ENCODE data around the gene RPL37A.

The RPL37A gene

DNA sequence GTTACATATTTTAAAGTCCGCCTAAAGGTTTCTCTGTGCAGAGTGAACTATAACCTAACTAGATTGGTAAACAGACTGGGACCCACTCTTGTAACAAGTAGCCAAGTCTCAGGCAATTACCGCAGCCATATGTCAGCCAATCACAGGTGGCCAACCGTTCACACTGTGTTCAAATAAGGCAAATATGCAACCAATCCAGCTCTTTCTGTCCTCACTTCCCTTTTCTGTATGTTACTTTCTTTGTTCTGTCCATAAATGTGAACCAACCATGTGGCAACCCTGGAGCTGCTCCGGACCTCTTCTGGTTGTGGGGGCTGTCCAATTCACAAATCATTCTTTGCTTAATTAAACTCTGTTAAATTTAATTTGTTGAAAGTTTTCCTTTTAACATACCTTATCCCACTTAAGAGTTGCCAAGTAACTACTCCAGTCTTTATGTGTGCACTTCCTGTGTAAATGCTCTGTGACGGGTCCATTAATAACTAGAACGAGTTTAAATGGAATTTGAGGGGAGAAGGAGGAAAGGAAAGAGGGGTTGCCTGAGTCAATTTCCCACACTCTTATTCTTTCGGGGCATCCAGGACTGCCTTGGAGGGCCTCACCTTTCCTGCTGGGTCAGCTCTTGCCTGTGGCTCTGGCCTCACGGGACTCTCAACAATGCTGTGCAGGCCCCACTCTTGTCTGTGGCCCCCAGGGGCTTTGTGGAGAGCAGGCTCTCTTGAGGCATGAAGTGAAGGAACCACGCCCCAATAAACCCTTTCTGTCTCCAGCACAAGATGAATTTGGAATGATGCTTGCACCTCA, 6.6 kb upstream of the RPL37A start:
- no peak for DNase-seq

DNA sequence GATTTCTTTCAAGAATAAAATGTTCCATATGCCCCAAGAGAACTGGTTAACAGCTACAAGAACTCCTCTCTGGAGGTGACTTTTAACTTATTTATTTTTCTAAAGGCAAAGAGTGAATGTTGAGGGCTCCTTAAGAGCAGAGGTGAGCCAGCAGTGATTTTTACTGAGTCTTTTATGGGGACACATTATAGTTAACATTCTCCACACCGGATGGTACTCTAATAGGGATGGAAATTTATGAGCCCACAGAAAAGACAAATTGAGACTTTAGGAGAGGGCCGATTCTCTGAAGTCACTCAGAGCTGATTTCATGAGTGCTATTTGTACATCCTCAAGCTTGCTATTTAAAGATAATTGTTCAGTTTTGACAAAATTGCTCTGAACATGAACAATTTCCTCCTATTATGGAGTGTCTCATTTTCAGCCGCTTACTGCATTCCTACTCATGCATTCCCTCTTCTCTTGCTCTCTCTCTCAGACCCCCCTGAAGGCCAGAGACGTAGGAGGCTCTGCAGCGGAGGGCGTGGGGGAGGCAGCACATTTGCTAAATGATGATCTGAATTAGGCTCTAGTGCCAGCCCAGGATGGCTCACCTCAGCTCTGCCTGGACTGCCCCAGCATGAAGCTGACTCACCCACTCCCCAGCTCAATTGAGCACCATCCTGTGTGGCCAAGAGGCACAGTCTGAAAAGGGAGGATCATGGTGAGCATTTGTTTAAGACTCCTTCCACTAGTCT, 5.9 kb upstream of the RPL37A start:
- no peak for DNase-seq

DNA sequence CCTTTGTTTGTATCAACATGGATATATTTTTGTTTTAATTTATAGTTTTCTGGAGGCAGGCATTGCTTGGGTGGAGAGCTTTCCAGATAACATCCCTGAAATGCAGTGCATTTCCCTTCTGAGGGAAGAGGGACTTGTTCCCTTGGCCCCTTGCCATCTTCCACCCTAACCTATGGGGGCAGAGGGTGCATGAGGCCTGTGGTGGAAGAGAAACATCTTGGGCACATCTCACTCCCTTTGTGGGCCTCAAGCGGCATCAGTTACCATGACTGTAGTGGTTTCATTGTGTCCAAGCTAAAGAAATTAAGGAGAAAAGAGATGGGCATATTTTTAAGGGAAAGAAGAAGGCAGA, 5.3 kb upstream of the RPL37A start:
- no peak for DNase-seq

DNA sequence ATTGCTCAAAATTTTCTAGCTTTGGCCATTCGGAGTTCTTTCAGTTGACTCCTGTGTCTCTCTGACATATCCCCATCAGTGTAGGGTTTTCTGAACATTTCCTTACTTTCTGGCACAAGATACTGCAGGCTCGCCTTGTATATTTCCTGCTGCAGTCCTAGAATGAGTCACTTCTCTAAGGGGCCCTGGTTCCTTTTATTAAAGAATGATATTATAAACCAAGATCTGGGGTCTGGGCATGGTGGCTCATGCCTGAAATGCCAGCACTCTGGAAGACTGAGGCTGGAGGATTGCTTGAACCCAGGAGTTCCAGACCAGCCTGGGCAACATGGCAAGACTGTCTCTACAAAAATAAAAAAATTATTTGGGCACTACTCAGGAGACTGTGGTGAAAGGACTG, 3.0 kb upstream of the RPL37A start:
- DNase-seq = no peak

DNA sequence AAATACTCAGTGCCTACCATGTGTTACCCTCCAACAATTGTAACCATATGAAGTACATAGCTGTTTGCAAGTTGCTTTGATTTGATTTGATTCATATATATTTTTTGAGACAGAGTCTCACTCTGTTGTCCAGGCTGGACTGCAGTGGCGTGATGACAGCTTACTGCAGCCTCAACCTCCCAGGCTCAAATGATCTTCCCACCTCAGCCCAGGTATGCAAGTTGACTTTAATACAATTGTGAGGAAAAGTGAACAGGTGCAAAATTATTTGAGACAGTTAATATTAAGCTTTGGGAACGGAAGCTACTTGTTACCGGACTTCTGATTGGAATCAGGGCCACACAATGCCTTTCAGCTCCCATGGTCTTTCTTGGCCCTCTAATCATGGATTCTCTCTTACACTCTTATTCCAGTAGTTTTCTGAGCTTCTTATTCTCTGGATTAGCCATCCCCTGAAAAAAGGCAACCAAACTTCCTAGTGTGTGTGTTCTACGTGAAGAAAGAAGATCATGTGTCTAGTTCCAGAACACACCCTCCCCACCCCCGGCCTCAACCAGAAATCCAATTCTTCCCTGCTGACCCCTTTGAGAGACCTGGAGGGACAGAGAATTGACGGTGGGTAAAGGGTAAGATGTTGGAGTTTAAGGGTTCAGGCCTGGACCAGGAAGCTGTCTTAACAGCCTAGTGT, 1.1 kb upstream of the RPL37A start:
- no peak for DNase-seq

DNA sequence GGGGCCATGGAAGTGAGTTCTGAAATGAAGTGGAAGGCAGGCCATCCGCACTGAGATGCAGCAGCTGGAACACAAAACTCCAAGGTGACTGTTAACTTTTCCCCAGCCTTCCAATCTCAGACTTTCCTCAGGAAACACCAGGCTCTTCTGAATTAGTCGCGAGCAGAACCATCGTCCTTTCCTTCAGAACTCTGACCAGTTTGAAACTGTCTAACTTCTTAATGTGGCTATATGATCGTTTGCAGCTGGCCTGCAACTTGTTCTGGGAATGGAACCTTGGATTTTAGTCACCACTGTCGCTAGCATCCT, 620 bp upstream of the RPL37A start:
- no peak for DNase-seq

DNA sequence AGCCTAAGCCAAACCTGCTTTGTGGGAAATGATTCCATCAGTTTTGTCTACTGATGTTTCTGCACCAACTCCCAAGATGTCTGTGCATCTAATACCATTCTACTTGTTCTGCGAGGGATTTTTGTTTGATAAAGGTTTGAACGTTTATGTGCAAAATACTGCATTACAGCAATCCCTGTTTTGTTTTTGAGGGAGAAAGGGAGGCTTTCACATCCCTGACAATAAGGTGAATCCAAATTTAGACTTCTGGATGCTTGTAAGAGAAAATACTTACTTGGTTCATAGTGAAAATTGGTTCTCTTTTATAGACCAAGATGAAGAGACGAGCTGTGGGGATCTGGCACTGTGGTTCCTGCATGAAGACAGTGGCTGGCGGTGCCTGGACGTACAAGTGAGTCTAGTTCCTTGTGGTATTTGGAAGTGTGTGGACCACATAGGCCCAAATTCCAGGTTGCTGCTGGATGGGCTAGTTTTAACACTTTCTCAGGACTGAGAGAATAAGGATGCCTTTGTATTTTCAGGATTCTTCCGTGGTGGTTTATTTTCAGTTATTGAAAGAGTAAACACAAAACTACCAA, 1.1 kb downstream of the RPL37A start:
- no peak for DNase-seq

DNA sequence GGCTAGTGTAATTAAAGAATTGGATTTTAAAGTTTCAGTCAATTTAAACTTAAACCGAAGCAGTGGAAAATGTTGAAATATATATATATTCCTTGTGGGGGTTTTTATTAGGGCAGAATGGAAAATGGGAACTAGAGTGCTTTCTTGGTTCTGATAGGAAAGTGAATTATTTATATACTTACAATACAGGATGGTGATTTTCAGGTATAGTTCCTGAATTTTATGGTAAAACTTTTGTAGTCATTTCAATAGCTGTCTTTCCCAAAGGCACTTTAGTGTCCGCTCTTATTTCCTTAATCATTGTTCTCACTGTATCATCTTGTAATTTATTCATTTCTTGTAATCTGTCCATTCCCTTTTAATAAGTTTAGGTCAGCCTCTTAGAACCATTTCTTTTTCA, 1.9 kb downstream of the RPL37A start:
- no peak for DNase-seq

DNA sequence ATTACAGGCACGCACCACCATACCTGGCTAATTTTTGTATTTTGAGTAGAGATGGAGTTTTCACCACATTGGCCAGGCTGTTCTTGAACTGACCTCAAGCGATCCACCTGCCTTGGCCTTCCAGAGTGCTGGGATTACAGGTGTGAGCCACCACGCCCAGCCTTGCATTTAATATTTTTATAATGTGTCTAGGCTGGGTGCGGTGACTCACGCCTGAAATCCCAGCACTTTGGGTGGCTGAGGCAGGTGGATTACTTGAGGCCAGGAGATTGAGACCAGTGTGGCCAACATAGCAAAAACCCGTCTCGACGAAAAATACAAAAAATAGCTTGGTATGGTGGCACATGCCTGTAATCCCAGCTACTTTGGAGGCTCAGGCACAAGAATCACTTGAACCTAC, 3.2 kb downstream of the RPL37A start:
- no peak for DNase-seq

DNA sequence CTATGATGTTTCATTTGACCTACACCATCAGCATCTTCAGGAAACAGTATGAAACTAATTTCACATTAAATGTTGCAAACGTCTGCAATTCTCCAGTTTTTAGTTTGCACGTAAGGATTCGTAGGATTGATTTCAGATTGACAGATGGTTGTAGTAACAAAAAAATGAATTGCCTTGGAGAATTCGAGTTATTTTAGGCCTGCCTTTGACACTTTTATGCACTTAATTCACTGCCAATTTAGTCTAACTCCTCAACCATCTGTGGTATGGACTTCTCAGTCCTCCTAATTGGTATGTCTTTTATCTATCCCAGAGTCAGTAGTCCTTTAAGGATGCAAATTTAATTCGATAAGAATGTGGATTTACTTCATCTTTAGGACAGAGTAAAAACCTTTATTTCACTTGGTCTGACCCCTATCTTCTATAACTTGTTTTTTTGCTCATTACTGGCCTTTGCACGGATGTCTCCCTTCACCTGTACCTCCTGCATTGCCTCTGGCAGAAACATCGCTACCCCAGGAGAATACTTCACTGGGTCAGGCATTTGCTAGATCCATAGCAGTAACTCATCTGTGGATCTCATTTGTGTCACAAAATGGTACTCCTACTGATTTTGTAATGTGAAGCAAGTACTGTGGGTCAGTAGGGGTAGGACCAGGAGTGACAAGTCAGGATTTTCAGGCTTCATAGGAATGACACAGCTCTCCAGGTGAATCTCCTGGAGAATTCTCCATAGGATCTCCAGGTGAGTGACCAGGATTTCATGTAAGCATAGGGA, 3.9 kb downstream of the RPL37A start:
- DNase-seq = no peak

DNA sequence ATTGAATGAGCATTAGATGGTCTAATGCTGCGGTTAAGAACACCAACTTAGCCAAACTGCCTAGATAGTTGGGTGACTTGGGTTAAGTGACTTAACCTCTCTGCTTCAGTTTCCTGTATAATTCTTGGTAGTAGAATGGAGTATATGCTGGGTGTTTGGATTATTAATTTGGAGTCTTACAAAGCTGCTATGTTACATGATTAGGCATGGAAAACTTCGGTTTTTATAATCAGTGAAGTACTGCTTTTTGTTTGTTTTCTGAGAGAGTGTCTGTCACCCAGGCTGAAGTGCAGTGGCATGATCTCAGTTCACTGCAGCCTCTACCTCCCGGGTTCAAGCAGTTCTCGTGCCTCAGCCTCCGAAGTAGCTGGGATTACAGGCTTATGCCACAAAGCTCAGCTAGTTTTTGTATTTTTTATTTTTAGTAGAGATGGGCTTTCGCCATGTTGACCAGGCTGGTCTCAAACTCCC, 4.5 kb downstream of the RPL37A start:
- no peak for DNase-seq

DNA sequence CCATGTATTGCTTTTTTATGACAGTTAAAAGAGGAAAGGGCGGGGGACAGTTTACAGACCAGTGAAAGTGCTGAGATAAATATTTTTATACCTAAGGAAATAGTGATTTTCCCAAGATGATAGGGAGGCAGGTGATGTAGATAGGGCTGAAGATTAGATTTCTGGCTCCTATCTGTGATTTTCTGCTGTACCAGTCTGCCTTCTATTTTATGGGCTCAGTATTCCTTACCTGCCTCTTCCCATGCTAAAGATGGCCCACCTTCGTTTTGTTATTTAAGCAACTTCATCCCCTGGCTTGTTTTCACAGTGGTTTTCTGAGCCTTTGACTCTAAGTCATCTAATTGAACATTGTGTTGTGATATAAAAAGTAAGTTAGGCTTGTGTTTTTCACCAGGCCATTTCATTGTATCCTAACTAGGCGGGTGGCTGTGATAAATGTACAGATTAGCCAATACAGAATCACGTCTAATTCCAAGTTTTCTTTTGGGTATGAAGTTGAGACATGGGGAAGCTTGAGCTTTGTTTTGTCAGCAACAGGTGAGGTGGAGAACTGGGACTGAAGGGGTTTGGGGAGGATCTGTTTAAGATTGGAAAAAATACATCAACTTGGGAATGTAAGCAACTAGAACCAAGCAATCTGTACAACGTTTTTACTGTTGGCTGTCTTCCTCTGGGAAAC, 5.2 kb downstream of the RPL37A start:
- DNase-seq = no peak

DNA sequence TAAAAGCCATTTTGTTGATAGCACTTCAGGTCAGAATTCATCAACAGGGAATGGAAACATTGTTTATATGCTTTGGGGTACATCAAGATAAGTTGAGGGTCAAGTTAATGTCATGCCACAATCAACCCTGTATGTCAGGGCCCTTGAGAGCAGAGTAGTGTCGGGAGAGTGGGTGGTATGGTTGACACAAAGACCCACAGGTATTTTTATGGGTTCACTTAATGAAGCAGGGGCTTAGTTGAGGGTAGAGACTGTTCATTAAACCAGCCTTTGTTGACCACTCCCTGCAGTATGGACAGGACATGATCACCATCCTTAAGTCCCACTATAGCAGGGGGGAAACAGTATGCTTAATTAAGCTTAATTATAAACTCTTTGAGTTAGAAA, 5.7 kb downstream of the RPL37A start:
- DNase-seq = no peak

DNA sequence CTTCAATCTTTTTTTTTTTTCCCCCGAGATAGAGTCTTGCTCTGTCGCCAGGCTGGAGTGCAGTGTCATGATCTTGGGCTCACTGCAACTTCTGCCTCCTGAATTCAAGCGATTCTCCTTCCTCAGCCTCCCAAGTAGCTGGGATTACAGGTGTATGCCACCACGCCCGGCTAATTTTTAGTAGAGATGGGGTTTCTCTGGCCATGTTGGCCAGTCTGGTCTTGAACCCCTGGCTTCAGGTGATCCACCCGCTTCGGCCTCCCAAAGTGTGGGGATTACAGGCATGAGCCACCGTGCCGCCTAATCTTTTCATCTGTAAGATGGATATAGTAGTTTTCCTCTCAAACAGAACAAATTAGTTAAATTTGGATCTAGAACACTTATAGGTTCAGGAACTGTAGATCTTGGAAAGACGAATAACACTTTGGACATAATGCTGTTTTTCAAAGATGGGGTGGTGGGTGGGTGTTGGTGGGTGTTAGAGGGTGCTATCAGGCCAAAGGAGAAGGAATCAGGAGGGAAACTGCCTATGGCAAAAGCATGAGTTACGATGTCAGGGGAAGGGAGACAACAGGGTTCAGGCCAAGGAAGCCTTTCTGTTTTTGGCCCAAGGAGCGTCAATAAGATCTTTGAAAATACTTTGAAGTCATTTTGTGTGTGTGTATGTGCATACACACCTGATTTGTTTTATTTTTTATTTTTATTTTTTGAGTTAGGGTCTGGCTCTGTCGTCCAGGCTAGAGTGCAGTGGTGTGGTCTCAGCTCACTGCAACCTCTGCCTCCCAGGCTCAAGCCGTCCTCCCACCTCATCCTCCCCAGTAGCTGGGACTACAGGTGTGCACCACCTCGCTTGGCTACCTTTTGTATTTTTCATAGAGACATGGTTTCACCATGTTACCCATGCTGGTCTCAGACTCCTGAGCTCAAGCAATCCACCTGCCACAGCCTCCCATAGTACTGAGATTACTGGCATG, 6.8 kb downstream of the RPL37A start:
- no peak for DNase-seq

DNA sequence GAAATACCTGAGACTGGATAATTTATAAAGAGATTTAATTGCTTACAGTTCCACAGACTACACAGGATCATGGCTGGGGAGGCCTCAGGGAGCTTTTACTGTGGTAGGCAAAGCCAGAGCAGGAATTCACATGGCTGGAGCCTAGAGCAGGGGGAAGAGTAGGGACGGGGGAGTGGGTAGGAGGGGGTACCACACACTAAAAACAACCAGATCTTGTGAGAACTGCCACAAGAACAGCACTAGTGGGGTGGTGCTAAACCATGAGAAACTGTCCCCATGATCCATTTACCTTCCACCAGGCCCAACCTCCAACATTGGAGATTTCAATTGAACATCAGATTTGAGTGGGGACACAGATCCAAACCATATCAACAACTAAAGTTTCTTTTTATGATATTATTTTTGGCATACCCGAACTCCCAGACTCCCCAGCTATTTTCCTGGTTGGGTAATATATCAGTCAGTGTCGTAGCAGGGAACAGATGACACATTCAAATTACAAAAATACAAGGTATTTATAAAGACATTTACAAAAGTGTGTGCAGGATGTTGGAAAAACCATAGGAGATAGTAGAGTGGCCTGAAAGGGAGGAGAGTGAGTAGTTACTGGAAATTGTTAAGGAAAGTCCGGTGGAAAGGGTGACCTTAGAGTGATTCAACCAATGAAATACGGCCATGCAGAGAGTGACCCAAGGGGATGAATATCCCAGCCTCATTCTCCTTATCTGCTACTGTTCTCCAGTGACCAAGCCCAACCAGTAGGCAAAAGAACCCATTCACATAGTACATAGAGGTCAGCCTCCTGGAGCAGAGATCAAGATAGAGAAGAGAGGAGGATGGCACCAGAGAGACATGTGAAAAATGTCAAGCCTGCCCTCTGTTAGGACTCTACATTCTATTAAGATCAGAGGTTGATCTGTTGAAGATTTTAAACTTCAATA, 8.8 kb downstream of the RPL37A start:
- DNase-seq = no peak

DNA sequence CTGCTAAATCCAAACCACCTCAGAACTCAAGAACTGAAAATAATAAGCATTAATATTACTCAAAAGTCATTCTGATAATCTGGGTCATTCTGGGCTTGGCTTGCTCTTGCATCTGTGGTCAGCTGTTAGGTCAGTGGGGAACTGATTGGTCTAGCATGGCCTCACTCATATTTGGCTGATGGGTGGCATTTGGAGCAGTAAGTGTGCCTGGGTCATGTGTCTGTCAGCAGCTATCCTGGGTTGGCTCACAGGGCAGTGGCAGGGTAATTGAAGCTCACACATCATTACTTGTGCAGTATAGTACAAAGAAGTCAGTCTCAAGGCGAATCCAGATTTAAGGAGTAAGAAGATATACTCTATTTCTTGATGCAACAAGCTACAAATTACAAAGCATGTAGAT, 9.6 kb downstream of the RPL37A start:
- no peak for DNase-seq

DNA sequence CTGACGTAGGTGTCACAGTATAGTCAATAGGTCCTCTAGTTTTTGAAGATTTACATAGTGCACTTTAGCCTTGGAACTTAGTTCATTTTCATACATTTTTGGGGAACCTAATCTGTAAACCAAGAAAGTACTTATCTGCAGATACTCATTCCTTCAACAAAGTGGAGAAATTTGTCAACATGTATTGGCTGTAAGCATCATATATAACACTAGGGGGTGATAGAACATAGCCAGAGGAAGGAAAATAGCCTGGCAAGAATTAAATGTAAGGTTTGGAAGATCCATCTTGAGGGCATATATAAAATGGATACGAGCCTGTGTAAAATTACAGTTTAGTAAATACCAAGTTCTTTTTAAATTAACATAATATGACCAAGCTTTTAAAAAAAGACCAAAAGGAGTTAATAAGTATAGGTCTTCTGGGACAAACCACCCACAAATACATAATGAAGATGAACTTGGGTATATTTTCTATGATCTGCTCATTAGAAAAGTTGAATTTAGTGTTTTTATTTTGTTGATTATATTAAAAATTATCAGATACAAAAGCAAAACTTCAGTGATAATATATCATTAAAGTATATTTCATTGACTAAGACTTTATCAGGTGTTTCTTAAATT, 18.2 kb downstream of the RPL37A start:
- peak; percentile 76 for DNase-seq

DNA sequence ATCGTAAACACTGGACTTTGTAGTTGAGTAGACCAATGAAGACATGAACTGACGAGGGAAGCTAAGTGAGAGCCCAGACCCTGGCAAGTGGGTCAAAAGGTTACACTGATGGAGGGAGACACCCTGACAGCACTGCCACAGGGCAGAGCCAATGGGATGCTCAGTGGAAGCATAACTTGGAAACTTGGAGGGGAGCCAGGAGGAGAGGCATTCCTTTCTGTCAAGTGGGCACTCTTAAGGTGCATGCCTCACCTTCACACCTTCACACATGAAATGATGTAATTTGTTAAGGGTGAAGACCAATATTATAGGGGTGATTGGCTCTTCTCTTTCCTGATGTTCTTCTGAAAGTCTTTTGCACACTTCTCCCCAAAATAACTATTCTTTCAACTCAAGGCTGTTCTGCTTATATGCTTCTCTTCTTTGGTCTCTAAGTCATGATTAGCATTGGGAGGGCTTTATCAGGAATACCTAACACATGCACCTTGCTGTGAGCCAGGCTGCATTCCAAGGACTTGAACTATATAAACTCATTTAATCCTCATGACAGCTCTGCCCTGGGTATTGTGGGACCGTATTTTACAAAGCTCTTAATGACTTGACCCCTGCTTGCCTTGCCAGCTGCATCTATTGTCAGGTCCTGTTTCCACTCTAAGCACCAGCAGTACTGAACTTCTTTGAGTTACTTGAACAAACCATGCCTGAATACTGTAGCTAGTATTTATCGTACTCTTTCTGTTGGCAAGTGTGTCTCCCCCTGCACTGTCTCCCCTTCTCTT, 19.0 kb downstream of the RPL37A start:
- DNase-seq = no peak

Data from NCI-H748 treated with DMSO at 0.1 percent for 48 hours (cell line).